Subcutaneous abdominal adipose tissue (tissue), 5 donors: Measurements from ENCODE around the gene HPSE2.
"Not testable (repeated sequence)": the region's sequence is repeated elsewhere in the genome, so short reads cannot be mapped to it uniquely, and the experiment has no call there.

Source experiments
- H3K27ac ChIP-seq: one replicate; pipeline ENCODE4 v1.7.0; 2013; ENCODE audit warnings: low read depth, mild to moderate bottlenecking, inconsistent platforms, low read length, moderate library complexity
- H3K27me3 ChIP-seq, 5 donors: one replicate each; pipeline ENCODE4 v1.7.0; 2013; ENCODE audit warnings: low read length in 5 of 5, inconsistent platforms in 1 of 5; ENCODE audit not compliant: control insufficient read depth in 5 of 5, insufficient read depth in 4 of 5
- H3K36me3 ChIP-seq, 5 donors: one replicate each; pipeline ENCODE4 v1.7.0; 2013; ENCODE audit warnings: low read length in 5 of 5; ENCODE audit not compliant: control insufficient read depth in 5 of 5, insufficient read depth in 5 of 5
- H3K4me1 ChIP-seq, 5 donors: one replicate each; pipeline ENCODE4 v1.7.0; 2013; ENCODE audit warnings: low read length in 5 of 5, mild to moderate bottlenecking in 3 of 5, moderate library complexity in 1 of 5; ENCODE audit not compliant: control insufficient read depth in 5 of 5, insufficient read depth in 5 of 5
- H3K4me3 ChIP-seq, 5 donors: one replicate each; pipeline ENCODE4 v1.7.0; 2013; ENCODE audit warnings: low read length in 5 of 5, low read depth in 1 of 5
- H3K9ac ChIP-seq, 5 donors: one replicate each; pipeline ENCODE4 v1.7.0; 2013; ENCODE audit warnings: low read length in 5 of 5, mild to moderate bottlenecking in 4 of 5, moderate library complexity in 3 of 5
- H3K9me3 ChIP-seq, 5 donors: one replicate each; pipeline ENCODE4 v1.7.0; 2013; ENCODE audit warnings: low read length in 5 of 5; ENCODE audit not compliant: control insufficient read depth in 5 of 5
- donor health status: healthy.
- donor health status: healthy.
- donor health status: healthy.
- donor health status: healthy.
- donor health status: healthy.

The HPSE2 gene

GRCh38 chr10:99013885-99014284, 221.8 kb downstream of the HPSE2 start:
- no peaks in the 10 kb centered on the region for H3K4me1 ChIP-seq
- H3K4me3 ChIP-seq = no peak overlapping the region
- H3K27ac ChIP-seq = no peak overlapping the region
- H3K9ac ChIP-seq = no peak overlapping the region
- H3K36me3 ChIP-seq = no peaks in the 10 kb centered on the region
- H3K9me3 ChIP-seq = peaks cover 0 to 3% (median 0%) of the 10 kb centered on the region in 5 donors
- H3K27me3 ChIP-seq = no peaks in the 10 kb centered on the region

GRCh38 chr10:99010286-99010685, 225.4 kb downstream of the HPSE2 start:
- Histone ChIP-seq H3K9me3 (peaks cover 0 to 12% (median 3%) of the 10 kb centered on the region in 5 donors), H3K4me1 (no peaks in the 10 kb centered on the region), H3K27me3 (no peaks in the 10 kb centered on the region), H3K36me3 (no peaks in the 10 kb centered on the region), H3K9ac (no peak overlapping the region), H3K4me3 (no peak overlapping the region), H3K27ac (no peak overlapping the region)

- Histone ChIP-seq H3K27me3 (no peaks in the 10 kb centered on the region), H3K4me1 (no peaks in the 10 kb centered on the region), H3K9ac (no peak overlapping the region), H3K27ac (no peak overlapping the region), H3K4me3 (no peak overlapping the region), H3K9me3 (peaks cover 3 to 25% (median 9%) of the 10 kb centered on the region in 5 donors), H3K36me3 (peaks cover 0 to 4% (median 0%) of the 10 kb centered on the region in 5 donors)
Observed at GRCh38 chr10:99008054-99008453, 227.6 kb downstream of the HPSE2 start.

DNA sequence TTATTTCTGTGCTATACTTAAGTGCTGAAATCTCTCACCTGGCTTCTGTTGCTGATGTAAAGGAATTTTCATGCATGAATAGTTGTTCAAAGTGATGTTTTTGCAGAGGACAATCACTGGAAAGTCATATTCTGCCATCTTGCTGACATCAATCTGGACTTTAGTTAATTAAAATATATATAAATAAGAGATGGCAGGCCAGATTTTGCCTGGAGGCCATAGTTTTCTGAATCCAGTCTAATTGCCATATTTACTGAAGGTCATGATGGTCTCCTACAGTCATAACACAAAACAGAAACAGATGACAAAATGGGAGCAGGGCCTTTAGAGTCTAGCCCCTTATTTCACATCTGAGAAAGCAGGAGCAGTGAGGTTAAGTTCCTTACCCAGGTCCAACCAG, 228.2 kb downstream of the HPSE2 start:
- Histone ChIP-seq H3K9me3 (peaks cover 3 to 25% (median 9%) of the 10 kb centered on the region in 5 donors), H3K9ac (no peak overlapping the region), H3K36me3 (peaks cover 0 to 4% (median 0%) of the 10 kb centered on the region in 5 donors), H3K27me3 (no peaks in the 10 kb centered on the region), H3K27ac (no peak overlapping the region), H3K4me1 (no peaks in the 10 kb centered on the region), H3K4me3 (no peak overlapping the region)

GRCh38 chr10:99005254-99005653, 230.4 kb downstream of the HPSE2 start:
- Histone ChIP-seq H3K27me3 (no peaks in the 10 kb centered on the region), H3K27ac (no peak overlapping the region), H3K4me3 (no peak overlapping the region), H3K9me3 (peaks cover 3 to 25% (median 9%) of the 10 kb centered on the region in 5 donors), H3K36me3 (peaks cover 0 to 4% (median 0%) of the 10 kb centered on the region in 5 donors), H3K9ac (no peak overlapping the region), H3K4me1 (no peaks in the 10 kb centered on the region)

GRCh38 chr10:99004738-99005137, 230.9 kb downstream of the HPSE2 start:
- H3K36me3 ChIP-seq = peaks cover 0 to 4% (median 0%) of the 10 kb centered on the region in 5 donors
- no peak overlapping the region for H3K27ac ChIP-seq
- H3K9me3 ChIP-seq = peaks cover 3 to 25% (median 9%) of the 10 kb centered on the region in 5 donors
- no peak overlapping the region for H3K9ac ChIP-seq
- H3K4me1 ChIP-seq = no peaks in the 10 kb centered on the region
- no peaks in the 10 kb centered on the region for H3K27me3 ChIP-seq
- peak overlapping the region in 1 of 5 donors; percentile 19 for H3K4me3 ChIP-seq

- no peak overlapping the region for H3K9ac ChIP-seq
Observed at GRCh38 chr10:99002392-99002791, 233.3 kb downstream of the HPSE2 start.

GRCh38 chr10:98997596-98997995, 238.1 kb downstream of the HPSE2 start:
- Histone ChIP-seq H3K36me3 (no peaks in the 10 kb centered on the region), H3K4me3 (no peak overlapping the region), H3K4me1 (no peaks in the 10 kb centered on the region), H3K9ac (no peak overlapping the region), H3K9me3 (peaks cover 0 to 5% (median 0%) of the 10 kb centered on the region in 5 donors), H3K27ac (no peak overlapping the region), H3K27me3 (no peaks in the 10 kb centered on the region)

More at GRCh38 chr10:99002392-99002791, 233.3 kb downstream of the HPSE2 start:
- Histone ChIP-seq H3K27ac (no peak overlapping the region), H3K36me3 (peaks cover 0 to 4% (median 0%) of the 10 kb centered on the region in 5 donors), H3K4me1 (no peaks in the 10 kb centered on the region), H3K4me3 (no peak overlapping the region), H3K27me3 (no peaks in the 10 kb centered on the region), H3K9me3 (peaks cover 3 to 25% (median 9%) of the 10 kb centered on the region in 5 donors)

DNA sequence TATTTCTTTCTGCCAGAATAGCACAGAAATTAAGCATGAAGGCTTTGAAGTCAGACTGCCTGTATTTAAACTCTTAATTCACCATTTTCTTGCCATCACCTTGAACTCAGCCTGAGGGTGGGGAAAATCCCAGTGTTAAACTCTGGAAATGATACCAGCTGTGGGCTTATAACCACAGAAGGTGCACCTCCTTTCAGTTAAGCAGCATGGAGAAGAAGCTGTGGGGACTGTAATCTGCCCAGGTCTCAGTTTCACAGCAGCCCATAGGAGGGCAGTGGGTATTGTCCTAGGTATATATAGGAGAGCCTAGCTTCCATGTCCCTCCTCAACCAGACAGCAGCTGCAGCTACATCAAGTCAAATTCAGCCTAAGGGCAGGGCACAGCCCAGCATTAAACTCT, 241.6 kb downstream of the HPSE2 start:
- H3K36me3 ChIP-seq = no peaks in the 10 kb centered on the region

GRCh38 chr10:98983751-98984150, 251.9 kb downstream of the HPSE2 start:
- not testable (repeated sequence) for H3K27me3 ChIP-seq, H3K9me3 ChIP-seq, H3K27ac ChIP-seq

More for the DNA sequence above, 241.6 kb downstream of the HPSE2 start:
- H3K27me3 ChIP-seq = no peaks in the 10 kb centered on the region
- H3K9me3 ChIP-seq = peaks cover 0 to 5% (median 0%) of the 10 kb centered on the region in 5 donors
- H3K4me1 ChIP-seq = no peaks in the 10 kb centered on the region
- no peak overlapping the region for H3K27ac ChIP-seq
- H3K9ac ChIP-seq = no peak overlapping the region
- no peak overlapping the region for H3K4me3 ChIP-seq

More at GRCh38 chr10:98983751-98984150, 251.9 kb downstream of the HPSE2 start:
- not testable (repeated sequence) for H3K4me1 ChIP-seq, H3K36me3 ChIP-seq, H3K9ac ChIP-seq, H3K4me3 ChIP-seq
